Nephron (organoid): ENCODE data around the gene MAP1LC3A.

Experiments used
- H3K27ac Mint-ChIP-seq, 3 experiments: 2 replicates each; pipeline ENCODE4 v1.8.0; 2020; ENCODE audit warnings: mixed read lengths in 3 of 3, mild to moderate bottlenecking in 2 of 3, moderate library complexity in 1 of 3
- H3K27me3 Mint-ChIP-seq: 2 replicates; pipeline ENCODE4 v1.8.0; 2021; ENCODE audit warnings: low read depth, mild to moderate bottlenecking, moderate library complexity, mixed read lengths
- H3K36me3 Mint-ChIP-seq: 2 replicates; pipeline ENCODE4 v1.8.0; 2020; ENCODE audit warnings: low read depth, mixed read lengths
- H3K4me1 Mint-ChIP-seq: 2 replicates; pipeline ENCODE4 v1.8.0; 2020; ENCODE audit warnings: mixed read lengths
- H3K4me3 Mint-ChIP-seq, 3 experiments: 2 replicates each; pipeline ENCODE4 v1.8.0; 2020; ENCODE audit warnings: mild to moderate bottlenecking in 3 of 3, mixed read lengths in 3 of 3, moderate library complexity in 2 of 3
- H3K9me3 Mint-ChIP-seq: 2 replicates; pipeline ENCODE4 v1.8.0; 2020; ENCODE audit warnings: mixed read lengths
- CTCF ChIP-seq, 3 experiments: fragments of 200-600 bp; sonication (generic); IDR thresholded peaks; one replicate each; pipeline ENCODE4 v1.5.0; 2021; ENCODE audit warnings: antibody characterized with exemption in 3 of 3; ENCODE audit not compliant: unreplicated experiment in 3 of 3

Gene MAP1LC3A

DNA sequence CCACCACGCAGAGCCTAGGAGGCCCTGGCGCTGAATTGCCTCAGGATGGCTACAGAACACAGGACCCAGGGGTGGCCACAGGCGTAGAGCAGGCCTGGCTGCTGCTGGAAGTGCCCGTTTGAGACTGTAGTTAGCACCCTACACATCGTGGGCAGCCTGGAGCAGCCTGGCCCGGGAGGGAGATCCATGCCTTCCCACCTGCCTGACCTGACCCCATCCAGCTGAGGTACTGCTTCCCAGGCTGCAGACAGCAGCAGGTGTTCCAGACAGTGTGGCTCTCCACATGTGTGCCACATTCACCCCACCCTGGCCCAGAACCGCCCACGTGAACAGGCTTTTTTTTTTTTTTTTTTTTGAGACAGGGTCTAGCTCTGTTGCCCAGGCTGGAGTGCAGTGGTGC is 20.9 kb upstream of the MAP1LC3A start:
- no peaks in the 10 kb centered on the region for H3K27me3 Mint-ChIP-seq
- no peak overlapping the region for H3K27ac Mint-ChIP-seq
- H3K4me3 Mint-ChIP-seq: no peak overlapping the region
- no peaks in the 10 kb centered on the region for H3K4me1 Mint-ChIP-seq
- no peak for TF ChIP-seq CTCF (IDR thresholded peaks at IDR 0.05; ENCODE audit: unreplicated experiment in 3 of 3)
- peaks cover 61% of the 10 kb centered on the region for H3K36me3 Mint-ChIP-seq
- no peaks in the 10 kb centered on the region for H3K9me3 Mint-ChIP-seq

DNA sequence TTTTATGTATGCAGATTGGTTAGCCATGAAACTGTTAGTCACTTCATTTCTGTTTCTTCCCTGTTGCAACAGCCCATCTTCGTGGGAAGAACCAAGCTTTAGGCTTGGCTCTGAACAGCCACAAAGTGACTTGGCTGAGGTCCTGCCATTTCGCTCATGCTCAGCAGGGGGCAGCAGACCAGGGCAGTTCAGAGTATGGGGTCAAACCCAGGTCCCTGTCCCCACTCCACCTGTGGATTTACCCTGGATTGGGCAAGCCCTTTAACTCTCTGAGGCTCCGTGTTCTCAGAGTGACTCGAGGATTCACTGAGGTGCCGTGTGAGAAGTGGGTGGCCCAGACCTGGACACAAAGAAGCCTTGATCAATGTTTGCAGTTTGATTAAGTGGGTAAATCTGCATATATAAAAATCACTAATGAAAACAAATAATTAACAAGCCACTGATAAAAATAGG is 19.8 kb upstream of the MAP1LC3A start:
- TF ChIP-seq CTCF (IDR thresholded peaks at IDR 0.05; ENCODE audit: unreplicated experiment in 3 of 3): peak; percentile 52 to 67 (median 64)
- H3K27ac Mint-ChIP-seq: no peak overlapping the region
- no peaks in the 10 kb centered on the region for H3K9me3 Mint-ChIP-seq
- H3K4me3 Mint-ChIP-seq: no peak overlapping the region
- H3K36me3 Mint-ChIP-seq: peaks cover 63% of the 10 kb centered on the region
- no peaks in the 10 kb centered on the region for H3K27me3 Mint-ChIP-seq
- peaks cover 6% of the 10 kb centered on the region for H3K4me1 Mint-ChIP-seq

- no peaks in the 10 kb centered on the region for H3K9me3 Mint-ChIP-seq
- H3K27ac Mint-ChIP-seq: no peak overlapping the region
- H3K4me3 Mint-ChIP-seq: no peak overlapping the region
- H3K27me3 Mint-ChIP-seq: no peaks in the 10 kb centered on the region
- no peak for TF ChIP-seq CTCF (IDR thresholded peaks at IDR 0.05; ENCODE audit: unreplicated experiment in 3 of 3)
- H3K36me3 Mint-ChIP-seq: peaks cover 56% of the 10 kb centered on the region
- peaks cover 17% of the 10 kb centered on the region for H3K4me1 Mint-ChIP-seq
Measured at GRCh38 chr20:34539756-34540155, 18.8 kb upstream of the MAP1LC3A start.

GRCh38 chr20:34540596-34541263 is 17.8 kb upstream of the MAP1LC3A start:
- no peaks in the 10 kb centered on the region for H3K9me3 Mint-ChIP-seq
- H3K36me3 Mint-ChIP-seq: peaks cover 48% of the 10 kb centered on the region
- H3K27ac Mint-ChIP-seq: no peak overlapping the region
- H3K4me1 Mint-ChIP-seq: peaks cover 18% of the 10 kb centered on the region
- H3K27me3 Mint-ChIP-seq: peaks cover 7% of the 10 kb centered on the region
- no peak for TF ChIP-seq CTCF (IDR thresholded peaks at IDR 0.05; ENCODE audit: unreplicated experiment in 3 of 3)
- no peak overlapping the region for H3K4me3 Mint-ChIP-seq

GRCh38 chr20:34541264-34541901 is 17.1 kb upstream of the MAP1LC3A start:
- peaks cover 18% of the 10 kb centered on the region for H3K4me1 Mint-ChIP-seq
- H3K27me3 Mint-ChIP-seq: peaks cover 8% of the 10 kb centered on the region
- peaks cover 43% of the 10 kb centered on the region for H3K36me3 Mint-ChIP-seq
- H3K27ac Mint-ChIP-seq: no peak overlapping the region
- H3K9me3 Mint-ChIP-seq: no peaks in the 10 kb centered on the region
- no peak overlapping the region for H3K4me3 Mint-ChIP-seq
- no peak for TF ChIP-seq CTCF (IDR thresholded peaks at IDR 0.05; ENCODE audit: unreplicated experiment in 3 of 3)

DNA sequence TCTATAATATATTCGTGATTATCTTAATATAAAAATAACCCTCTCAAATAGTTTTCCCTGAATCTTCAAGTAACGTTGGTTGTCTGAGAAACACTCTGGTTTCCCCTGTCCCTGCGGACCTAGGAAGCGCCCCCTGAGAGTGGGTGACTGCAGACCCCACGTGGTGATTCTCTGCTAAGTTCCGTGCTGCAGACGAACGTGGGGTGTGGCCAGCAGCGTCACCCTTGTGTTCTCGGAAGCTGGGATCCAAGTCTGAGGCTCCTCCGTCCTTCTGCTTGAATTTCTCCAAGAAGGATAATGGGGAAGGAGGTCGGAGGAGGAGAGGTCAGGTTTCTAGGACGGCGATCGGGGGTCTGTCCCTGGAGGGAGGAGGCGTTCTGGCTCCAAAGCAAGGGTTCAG is 16.6 kb upstream of the MAP1LC3A start:
- TF ChIP-seq CTCF (IDR thresholded peaks at IDR 0.05; ENCODE audit: unreplicated experiment in 3 of 3): no peak
- Mint-ChIP-seq H3K27ac (no peak overlapping the region), H3K27me3 (peaks cover 8% of the 10 kb centered on the region), H3K4me3 (no peak overlapping the region), H3K9me3 (no peaks in the 10 kb centered on the region), H3K4me1 (peaks cover 22% of the 10 kb centered on the region), H3K36me3 (peaks cover 43% of the 10 kb centered on the region)
